Endodermal cell (in vitro differentiated cells): ENCODE measurements around the gene FUT8. TPM values are rescaled to one million over a fixed set of nuclear protein-coding genes. Genes with fewer than 3 reads are reported as not detected.

Source experiments
- DNase-seq: peaks from one replicate; pipeline ENCODE4 v3.0.0-alpha.2; 2017
- H3K27ac ChIP-seq: 2 replicates; pipeline ENCODE4 v1.5.1; 2013; ENCODE audit warnings: mild to moderate bottlenecking, low read depth, low read length, moderate library complexity
- H3K27me3 ChIP-seq: 2 replicates; pipeline ENCODE4 v1.6.1; 2013; ENCODE audit warnings: mild to moderate bottlenecking, low read length, moderate library complexity; ENCODE audit not compliant: insufficient read depth, control insufficient read depth, poor library complexity, severe bottlenecking
- H3K36me3 ChIP-seq: 2 replicates; pipeline ENCODE4 v1.7.0; 2013; ENCODE audit warnings: mild to moderate bottlenecking, low read length, moderate library complexity; ENCODE audit not compliant: control insufficient read depth, insufficient read depth
- H3K4me1 ChIP-seq: one replicate; pipeline ENCODE4 v1.7.0; 2013; ENCODE audit warnings: low read length; ENCODE audit not compliant: control insufficient read depth, insufficient read depth
- H3K4me3 ChIP-seq: 2 replicates; pipeline ENCODE4 v1.5.1; 2013; ENCODE audit warnings: mild to moderate bottlenecking, low read length, moderate library complexity
- H3K9ac ChIP-seq: 2 replicates; pipeline ENCODE4 v1.6.1; 2013; ENCODE audit warnings: mild to moderate bottlenecking, low read length, moderate library complexity; ENCODE audit not compliant: poor library complexity, severe bottlenecking; ENCODE audit errors: extremely low read depth
- H3K9me3 ChIP-seq: 2 replicates; pipeline ENCODE4 v1.6.1; 2013; ENCODE audit warnings: mild to moderate bottlenecking, low read length, moderate library complexity; ENCODE audit not compliant: control insufficient read depth
- H3K27ac Mint-ChIP-seq: 2 replicates; pipeline ENCODE4 v1.8.0; 2020; ENCODE audit warnings: mixed read lengths
- H3K27me3 Mint-ChIP-seq: 2 replicates; pipeline ENCODE4 v1.8.0; 2021; ENCODE audit warnings: mild to moderate bottlenecking, mixed read lengths; ENCODE audit not compliant: insufficient read depth
- H3K36me3 Mint-ChIP-seq: 2 replicates; pipeline ENCODE4 v1.8.0; 2020; ENCODE audit warnings: low read depth, mixed read lengths
- H3K4me1 Mint-ChIP-seq: 2 replicates; pipeline ENCODE4 v1.8.0; 2020; ENCODE audit warnings: mixed read lengths
- H3K4me3 Mint-ChIP-seq: 2 replicates; pipeline ENCODE4 v1.8.0; 2020; ENCODE audit warnings: mild to moderate bottlenecking, moderate library complexity, mixed read lengths
- H3K9me3 Mint-ChIP-seq: 2 replicates; pipeline ENCODE4 v1.8.0; 2020; ENCODE audit warnings: mild to moderate bottlenecking, mixed read lengths
- CTCF ChIP-seq: fragments of 200-600 bp; sonication (generic); conservative IDR thresholded peaks from 2 replicates; pipeline ENCODE4 v1.5.0; 2021; ENCODE audit warnings: antibody characterized with exemption, mild to moderate bottlenecking
- WGBS, 2 experiments: methylation state at CpG; one replicate each; pipeline versions ENCODE4 v1.1.5 to v1.1.7; 2013; ENCODE audit warnings: missing lambda C conversion rate in 2 of 2, mixed read lengths in 1 of 2; ENCODE audit not compliant: insufficient coverage in 1 of 2, insufficient read length in 1 of 2; 5-methylcytosine and 5-hydroxymethylcytosine counted together
- total RNA-seq, 2 donors: library from RNA; stranded (reverse); fragmentation: NEBNext Ultra II Directional in 1 of 2; extraction: Animal tissue kit (Norgen Biotek cat#: 25700) in 1 of 2; gene quantifications; 2 replicates in 1 of 2; 3 replicates in 1 of 2; pipeline ENCODE4 v1.2.1, GENCODE V29; 2021

FUT8 gene
- total RNA-seq, 2 donors from 2014 or later, result 63.9 to 76.9 TPM

- no peak overlapping the region for H3K9ac ChIP-seq
- Mint-ChIP-seq H3K4me1 (peaks cover 21% of the 10 kb centered on the region), H3K27me3 (no peaks in the 10 kb centered on the region), H3K36me3 (peaks cover 8% of the 10 kb centered on the region), H3K9me3 (peaks cover 8% of the 10 kb centered on the region), H3K4me3 (no peak overlapping the region), H3K27ac (no peak overlapping the region)
- TF ChIP-seq CTCF, result peak; percentile 49
- H3K9me3 ChIP-seq, result peaks cover 8% of the 10 kb centered on the region
- H3K36me3 ChIP-seq, result no peaks in the 10 kb centered on the region
- H3K27ac ChIP-seq, result no peak overlapping the region
- peaks cover 13% of the 10 kb centered on the region for H3K4me1 ChIP-seq
- DNase-seq, result peak; percentile 60
- H3K4me3 ChIP-seq, result no peak overlapping the region
- H3K27me3 ChIP-seq, result no peaks in the 10 kb centered on the region
- WGBS, 2 experiments, result 80 to 81% methylated on average over 2 to 3 of the region's 3 CpGs
Measured at GRCh38 chr14:65751510-65751909, 339.0 kb downstream of the FUT8 start.

- no peaks in the 10 kb centered on the region for H3K9me3 Mint-ChIP-seq
- H3K27ac Mint-ChIP-seq, result no peak overlapping the region
- 94 to 100% methylated on average over 4 to 5 of the region's 5 CpGs for WGBS, 2 experiments
Measured at GRCh38 chr14:65753061-65753460, 340.5 kb downstream of the FUT8 start.

GRCh38 chr14:65755331-65755730 is 342.8 kb downstream of the FUT8 start:
- Mint-ChIP-seq H3K9me3 (peaks cover 7% of the 10 kb centered on the region), H3K4me3 (no peak overlapping the region), H3K36me3 (no peaks in the 10 kb centered on the region), H3K27ac (no peak overlapping the region), H3K27me3 (no peaks in the 10 kb centered on the region), H3K4me1 (peaks cover 11% of the 10 kb centered on the region)
- no peaks in the 10 kb centered on the region for H3K9me3 ChIP-seq
- no peaks in the 10 kb centered on the region for H3K36me3 ChIP-seq
- H3K4me3 ChIP-seq, result no peak overlapping the region
- no peak for DNase-seq
- TF ChIP-seq CTCF, result no peak
- no peak overlapping the region for H3K27ac ChIP-seq
- no peak overlapping the region for H3K9ac ChIP-seq
- H3K27me3 ChIP-seq, result no peaks in the 10 kb centered on the region
- H3K4me1 ChIP-seq, result peaks cover 7% of the 10 kb centered on the region
- 96 to 97% methylated on average over 4 to 6 of the region's 6 CpGs for WGBS, 2 experiments

More at GRCh38 chr14:65753061-65753460, 340.5 kb downstream of the FUT8 start:
- H3K27me3 Mint-ChIP-seq, result no peaks in the 10 kb centered on the region
- Histone ChIP-seq H3K4me3 (no peak overlapping the region), H3K36me3 (no peaks in the 10 kb centered on the region), H3K4me1 (peaks cover 12% of the 10 kb centered on the region), H3K27me3 (no peaks in the 10 kb centered on the region), H3K9me3 (no peaks in the 10 kb centered on the region), H3K9ac (no peak overlapping the region), H3K27ac (no peak overlapping the region)
- TF ChIP-seq CTCF, result no peak
- peaks cover 18% of the 10 kb centered on the region for H3K4me1 Mint-ChIP-seq
- no peak overlapping the region for H3K4me3 Mint-ChIP-seq
- H3K36me3 Mint-ChIP-seq, result no peaks in the 10 kb centered on the region
- DNase-seq, result no peak
